KG1 (cell line): ENCODE data around the gene NPSR1.
"Not testable (repeated sequence)": the region's sequence is repeated elsewhere in the genome, so short reads cannot be mapped to it uniquely, and the experiment has no call there.

ENCODE experiments used
- DNase-seq: peaks from one replicate; lab custom pipeline; 2025; lab: John Stamatoyannopoulos, UW

Gene NPSR1

GRCh38 chr7:34837316-34837715 is 179.3 kb downstream of the NPSR1 start:
- no peak for DNase-seq

DNA sequence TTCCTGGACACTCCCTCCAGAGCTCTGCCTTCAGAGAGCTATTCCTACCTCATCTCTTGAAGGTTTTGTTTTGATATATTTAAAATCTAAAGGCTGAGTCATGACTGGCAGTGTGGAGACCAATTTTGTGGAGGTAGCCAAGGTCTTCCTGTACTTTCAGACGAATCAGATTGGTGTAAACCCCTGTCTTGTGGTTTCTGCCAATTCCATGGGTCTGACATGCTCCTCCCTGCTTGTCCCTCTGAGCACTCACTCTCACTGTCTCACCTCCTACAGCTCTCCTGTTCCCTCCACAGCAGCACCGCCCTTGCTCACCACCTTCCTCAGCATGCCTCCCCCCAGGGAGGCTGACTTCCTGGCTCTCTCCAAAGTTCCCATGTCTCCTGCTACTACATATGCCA is 179.8 kb downstream of the NPSR1 start:
- DNase-seq = no peak

- DNase-seq = no peak
These were observed 180.3 kb downstream of the NPSR1 start for GRCh38 chr7:34838329-34838728.

DNA sequence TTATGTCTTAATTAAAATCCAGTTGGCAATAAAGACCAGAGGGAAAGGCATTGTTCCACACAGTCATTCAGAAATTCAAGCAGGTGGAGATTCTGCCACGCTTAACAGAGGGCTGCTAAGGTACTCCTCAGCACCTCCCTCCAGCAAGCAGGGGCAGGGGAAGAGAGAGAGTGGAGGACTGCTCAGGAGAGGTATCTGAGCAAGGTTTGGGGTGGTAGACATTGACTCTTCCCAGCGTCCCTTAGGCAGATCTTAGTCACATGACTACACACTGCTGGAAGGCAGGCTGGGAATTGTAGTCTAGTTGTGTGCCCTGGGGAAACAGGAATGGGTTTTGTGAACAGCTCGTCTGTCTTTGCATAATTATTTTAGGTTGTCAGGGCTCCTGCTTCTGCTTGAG is 181.6 kb downstream of the NPSR1 start:
- DNase-seq = no peak

GRCh38 chr7:34840176-34840785 is 182.3 kb downstream of the NPSR1 start:
- no peak for DNase-seq

- DNase-seq = no peak
These were observed 183.3 kb downstream of the NPSR1 start for GRCh38 chr7:34841326-34841725.

- DNase-seq = no peak
These were observed 184.8 kb downstream of the NPSR1 start for GRCh38 chr7:34842782-34843181.

GRCh38 chr7:34844406-34844805 is 186.4 kb downstream of the NPSR1 start:
- no peak for DNase-seq

DNA sequence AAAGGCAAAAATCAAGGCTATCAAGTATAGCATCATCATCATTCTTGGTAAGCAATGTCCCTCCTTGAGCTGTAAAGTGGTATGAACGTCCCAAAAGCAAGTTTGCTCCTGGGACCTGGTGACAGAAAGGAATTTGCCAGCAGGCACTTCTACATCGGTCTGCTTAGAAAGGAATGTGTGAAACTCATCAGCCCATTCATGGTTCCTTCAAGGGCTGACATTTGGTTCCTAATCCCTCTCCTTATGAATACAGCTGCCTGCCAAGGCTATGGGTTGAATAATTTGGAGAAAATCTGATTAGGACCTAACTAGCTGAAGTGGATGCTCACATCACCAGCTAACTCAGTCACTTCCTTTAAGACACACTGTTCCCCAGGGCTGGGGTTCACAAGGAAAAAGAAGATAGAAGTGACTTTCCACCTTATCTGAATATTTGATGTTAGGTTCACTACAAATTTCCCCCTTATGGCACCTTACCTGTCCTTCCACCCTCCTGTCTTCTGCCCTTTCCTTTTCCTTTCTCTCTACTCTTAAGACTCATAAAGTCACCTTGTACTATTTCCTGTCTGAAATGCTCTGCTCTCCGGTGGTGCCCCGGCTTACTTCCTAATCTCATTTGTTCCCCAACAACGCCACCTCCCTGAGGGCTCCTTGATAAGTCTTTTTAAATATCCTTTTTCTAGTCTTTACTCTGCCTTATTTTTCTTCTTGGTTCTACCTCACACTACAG is 187.1 kb downstream of the NPSR1 start:
- no peak for DNase-seq

DNA sequence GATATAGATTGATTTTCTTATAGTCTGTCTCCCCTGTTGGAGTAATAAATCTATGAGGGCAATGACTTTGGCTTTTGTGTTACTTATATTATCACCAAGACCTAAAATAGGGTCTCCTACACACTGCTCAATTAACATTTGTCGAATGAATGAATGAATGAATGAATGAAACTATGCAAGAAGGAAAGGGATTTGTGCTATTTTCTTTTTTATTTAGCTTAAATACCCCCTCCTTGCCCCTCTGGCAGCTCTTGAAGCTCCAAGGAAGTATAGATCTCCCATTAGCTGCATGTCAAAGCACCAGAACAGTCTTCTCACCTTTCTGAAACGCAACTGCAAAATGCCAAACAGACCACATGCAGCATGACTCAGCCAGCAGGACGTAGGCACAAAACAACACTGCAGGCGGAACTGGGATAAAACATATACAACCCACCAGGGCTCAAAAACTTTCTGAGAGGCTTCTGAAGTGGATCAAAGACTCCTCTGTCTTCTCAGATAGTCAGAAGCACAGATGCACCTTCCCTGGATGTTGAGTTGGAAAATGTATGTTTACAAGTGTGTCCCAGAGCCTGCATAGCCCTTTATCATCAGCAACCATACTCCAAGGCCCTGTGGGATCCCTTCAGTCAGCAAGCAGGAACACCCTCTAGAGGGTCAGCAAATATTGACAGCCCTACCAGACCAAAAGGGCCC is 187.8 kb downstream of the NPSR1 start:
- DNase-seq = no peak

DNA sequence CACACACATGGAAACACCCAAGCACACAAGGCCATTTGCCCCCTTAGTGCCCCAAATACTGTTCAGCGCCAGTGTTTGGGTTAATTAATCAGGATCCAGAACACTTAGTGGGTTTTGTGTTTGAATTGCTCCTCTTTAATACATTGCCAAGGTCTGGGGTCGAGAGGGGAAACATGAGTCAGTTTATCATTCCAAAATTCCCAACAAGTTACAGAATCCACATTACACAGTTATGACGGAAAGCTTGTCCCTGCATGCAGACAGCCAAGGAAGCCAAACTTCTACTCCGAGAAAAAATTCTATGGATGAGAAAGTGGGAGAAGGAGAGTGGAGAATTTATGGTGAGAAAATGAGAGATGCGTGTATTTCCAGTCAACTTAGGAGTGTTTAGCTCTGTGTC is 189.0 kb downstream of the NPSR1 start:
- DNase-seq = no peak

- no peak for DNase-seq
These were observed 190.7 kb downstream of the NPSR1 start for GRCh38 chr7:34848670-34849069.

GRCh38 chr7:34849163-34849960 is 191.3 kb downstream of the NPSR1 start:
- DNase-seq = no peak

DNA sequence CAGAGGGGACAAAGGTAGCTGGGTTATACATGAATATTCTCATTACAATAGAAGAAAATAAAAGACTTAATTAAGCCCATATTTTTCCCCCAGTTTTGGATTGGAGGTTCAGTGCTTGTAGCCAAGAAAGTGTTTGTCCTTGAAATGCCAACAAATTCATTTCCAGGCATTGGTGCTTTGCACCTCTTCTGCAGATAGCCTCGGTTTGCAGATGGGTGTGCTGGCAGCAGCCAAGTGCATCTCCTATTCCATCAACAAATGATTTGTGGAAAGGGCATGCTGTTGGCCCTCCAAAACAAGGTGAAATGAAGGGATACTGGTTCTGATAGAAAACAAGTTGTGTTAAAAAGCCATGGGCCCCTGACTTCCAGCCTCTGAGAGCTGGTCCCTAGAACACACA is 192.0 kb downstream of the NPSR1 start:
- no peak for DNase-seq

DNA sequence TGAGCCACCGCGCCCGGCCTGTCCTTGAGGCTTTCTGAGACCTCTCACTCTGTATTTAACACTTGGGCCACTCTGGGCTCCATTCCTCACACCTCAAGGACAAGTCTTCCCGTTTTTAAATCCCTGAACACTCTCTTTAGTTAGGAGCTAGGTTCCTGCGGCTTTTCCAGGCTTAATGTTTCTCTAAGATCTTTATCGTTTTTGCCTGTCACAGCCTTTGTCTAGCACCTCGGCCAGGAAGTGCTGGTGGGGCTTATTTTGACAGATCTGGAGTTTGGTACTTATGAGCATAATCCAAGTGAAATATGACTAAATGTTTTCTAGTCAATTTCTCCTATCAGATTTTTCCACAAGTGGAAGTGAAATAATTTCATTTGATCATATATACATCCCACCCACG is 192.7 kb downstream of the NPSR1 start:
- DNase-seq = no peak

GRCh38 chr7:34851431-34851830 is 193.4 kb downstream of the NPSR1 start:
- no peak for DNase-seq

DNA sequence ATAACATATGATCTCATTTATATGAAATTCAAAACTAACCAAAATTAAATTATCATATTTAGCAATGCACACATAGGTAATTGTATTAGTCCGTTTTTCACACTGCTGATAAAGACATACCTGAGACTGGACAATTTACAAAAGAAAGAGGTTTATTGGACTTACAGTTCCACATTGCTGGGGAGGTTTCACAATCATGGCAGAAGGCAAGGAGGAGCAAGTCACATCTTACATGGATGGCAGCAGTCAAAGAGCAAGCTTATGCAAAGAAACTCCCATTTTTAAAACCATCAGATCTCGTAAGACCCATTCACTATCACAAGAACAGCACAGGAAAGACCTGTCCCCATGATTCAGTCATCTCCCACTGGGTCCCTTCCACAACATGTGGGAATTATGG is 200.4 kb downstream of the NPSR1 start:
- DNase-seq = not testable (repeated sequence)

GRCh38 chr7:34859281-34859680 is 201.3 kb downstream of the NPSR1 start:
- DNase-seq = not testable (repeated sequence)

DNA sequence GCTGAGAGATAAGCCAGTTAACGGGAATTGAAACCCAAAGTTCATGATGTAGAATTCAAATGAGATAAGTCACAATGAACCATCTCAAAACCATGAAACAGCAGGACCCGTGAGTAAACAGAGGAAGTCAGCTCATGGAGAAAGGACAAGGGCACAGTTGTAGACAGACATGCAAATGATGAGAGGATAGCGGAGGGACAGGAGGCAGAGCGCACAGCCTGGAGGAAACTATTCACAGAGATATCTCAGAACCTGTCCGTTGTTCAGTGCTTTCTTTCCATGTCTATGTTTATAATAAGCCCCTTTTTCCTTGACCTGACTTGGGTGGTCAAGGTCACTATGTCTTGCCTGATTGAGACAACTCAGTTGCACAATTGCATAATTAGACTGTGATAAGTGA is 208.2 kb downstream of the NPSR1 start:
- DNase-seq = not testable (repeated sequence)

DNA sequence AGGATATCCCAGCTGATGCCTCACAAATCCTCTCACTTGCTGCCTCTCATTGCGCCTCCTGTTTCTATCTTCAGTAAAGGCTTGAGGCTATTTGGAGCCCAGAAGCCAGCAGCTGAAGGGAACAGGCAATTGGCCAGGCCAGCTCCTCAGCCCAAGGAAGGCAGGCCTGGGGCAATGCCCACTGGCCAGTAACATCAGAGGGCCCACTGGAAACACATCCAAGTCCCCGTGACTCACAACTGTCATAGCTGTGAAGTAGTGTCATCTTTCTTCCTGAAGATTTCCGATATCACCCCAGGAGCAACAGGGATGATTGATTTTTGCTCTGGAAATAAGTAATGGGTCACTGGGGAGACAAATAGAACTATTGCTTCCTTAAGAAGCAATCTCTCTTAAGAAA is 209.3 kb downstream of the NPSR1 start:
- DNase-seq = not testable (repeated sequence)

GRCh38 chr7:34868602-34869001 is 210.6 kb downstream of the NPSR1 start:
- DNase-seq = not testable (repeated sequence)

DNA sequence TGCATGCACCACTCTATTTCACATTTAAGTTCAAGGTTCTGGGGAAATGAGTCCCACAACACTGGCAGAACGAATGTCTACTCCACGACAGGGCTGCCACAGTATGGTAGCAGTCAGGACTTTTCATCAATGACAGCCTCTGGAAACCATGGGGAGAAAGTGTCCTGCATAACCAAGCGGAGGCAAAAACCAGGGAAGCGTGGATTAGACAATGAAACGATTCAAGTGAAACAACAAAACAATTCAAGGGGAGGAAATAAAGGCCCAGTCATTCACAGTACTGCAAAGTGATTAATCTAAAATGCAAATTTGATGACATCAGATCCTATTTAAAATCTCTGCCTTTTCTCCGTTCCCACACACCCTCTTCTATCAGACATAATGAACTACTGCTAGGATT is 211.0 kb downstream of the NPSR1 start:
- no peak for DNase-seq
